IPS-15b (cell line): ENCODE measurements around the gene ZNF280C.

Experiments used
- H3K27me3 ChIP-seq: one replicate; pipeline ENCODE4 v1.6.1; 2013; ENCODE audit warnings: low read length; ENCODE audit not compliant: control insufficient read depth, insufficient read depth
- H3K36me3 ChIP-seq: one replicate; pipeline ENCODE4 v1.6.1; 2013; ENCODE audit warnings: low read length; ENCODE audit not compliant: control insufficient read depth, insufficient read depth
- H3K4me1 ChIP-seq: one replicate; pipeline ENCODE4 v1.6.1; 2013; ENCODE audit warnings: mild to moderate bottlenecking, low read length; ENCODE audit not compliant: control insufficient read depth, insufficient read depth
- H3K4me3 ChIP-seq: one replicate; pipeline ENCODE4 v1.5.1; 2013; ENCODE audit warnings: low read depth, low read length
- H3K9ac ChIP-seq: one replicate; pipeline ENCODE4 v1.6.1; 2013; ENCODE audit warnings: low read depth, mild to moderate bottlenecking, low read length
- H3K9me3 ChIP-seq: one replicate; pipeline ENCODE4 v1.6.1; 2013; ENCODE audit warnings: mild to moderate bottlenecking, low read length; ENCODE audit not compliant: control insufficient read depth, insufficient read depth

Gene ZNF280C

GRCh38 chrX:130204647-130205046, 64.1 kb downstream of the ZNF280C start:
- Histone ChIP-seq H3K9me3 (no peaks in the 10 kb centered on the region), H3K27me3 (no peaks in the 10 kb centered on the region), H3K4me3 (no peak overlapping the region), H3K36me3 (peaks cover 6% of the 10 kb centered on the region), H3K9ac (no peak overlapping the region), H3K4me1 (no peaks in the 10 kb centered on the region)

DNA sequence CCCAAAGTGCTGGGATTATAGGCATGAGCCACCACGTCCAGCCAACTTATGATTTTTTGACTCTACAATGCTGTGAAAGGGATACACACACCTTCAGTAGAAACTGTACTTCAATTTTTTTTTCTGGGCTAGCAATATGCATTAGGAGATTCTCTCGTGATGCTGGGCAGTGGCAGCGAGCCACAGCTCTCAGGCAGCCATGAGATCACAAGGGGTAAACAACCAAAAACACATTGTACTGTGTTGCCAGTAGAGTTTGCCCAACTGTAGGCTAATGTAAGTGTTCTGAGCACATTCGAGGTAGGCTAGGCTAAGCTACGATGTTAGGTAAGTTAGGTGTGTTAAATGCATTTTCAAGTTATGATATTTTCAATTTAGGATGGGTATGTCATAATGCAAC, 71.2 kb downstream of the ZNF280C start:
- H3K27me3 ChIP-seq = no peaks in the 10 kb centered on the region
- no peak overlapping the region for H3K4me3 ChIP-seq
- H3K36me3 ChIP-seq = no peaks in the 10 kb centered on the region
- no peak overlapping the region for H3K9ac ChIP-seq
- no peaks in the 10 kb centered on the region for H3K9me3 ChIP-seq
- H3K4me1 ChIP-seq = no peaks in the 10 kb centered on the region

DNA sequence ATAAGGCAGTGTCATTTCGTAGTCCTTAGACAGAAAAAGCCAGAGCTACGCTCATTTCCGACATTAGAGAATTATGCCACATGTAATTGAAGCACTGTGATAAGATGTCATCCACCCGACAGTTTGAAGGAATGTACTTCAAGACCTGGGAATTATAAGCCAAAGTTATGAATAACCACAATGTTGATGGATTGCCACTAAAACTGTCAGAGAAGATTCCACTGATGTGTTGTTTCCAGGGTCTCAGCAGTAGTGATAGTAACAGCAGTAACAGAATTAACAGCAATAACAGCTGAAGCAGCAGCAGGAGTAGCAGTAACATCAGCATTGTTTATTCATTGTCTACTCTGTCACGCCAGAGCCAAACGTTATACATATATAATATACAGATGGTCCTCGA, 72.2 kb downstream of the ZNF280C start:
- no peaks in the 10 kb centered on the region for H3K27me3 ChIP-seq
- no peak overlapping the region for H3K9ac ChIP-seq
- H3K4me1 ChIP-seq = no peaks in the 10 kb centered on the region
- no peaks in the 10 kb centered on the region for H3K9me3 ChIP-seq
- H3K36me3 ChIP-seq = no peaks in the 10 kb centered on the region
- no peak overlapping the region for H3K4me3 ChIP-seq

GRCh38 chrX:130190801-130191200, 77.9 kb downstream of the ZNF280C start:
- H3K9me3 ChIP-seq = no peaks in the 10 kb centered on the region
- no peaks in the 10 kb centered on the region for H3K36me3 ChIP-seq

DNA sequence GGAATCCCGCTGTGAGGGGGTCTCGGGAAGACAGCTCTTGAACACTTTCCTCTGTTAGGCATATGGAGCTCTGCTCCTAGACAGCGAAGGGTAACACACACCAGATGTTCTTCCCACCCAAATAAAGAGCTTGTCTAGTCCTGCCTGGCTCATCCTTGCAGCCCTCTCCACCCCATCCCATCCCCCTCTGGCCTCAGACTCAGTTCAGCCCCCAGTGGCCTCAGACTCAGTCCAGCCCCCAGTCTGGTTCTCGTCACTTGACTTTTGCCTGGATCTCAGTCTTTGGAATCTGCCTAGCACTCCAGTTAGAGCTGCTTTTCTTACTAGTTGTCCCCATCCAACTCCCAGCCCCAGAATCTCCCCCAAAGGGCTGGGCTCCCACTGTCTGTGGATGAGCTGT, 82.0 kb downstream of the ZNF280C start:
- no peak overlapping the region for H3K4me3 ChIP-seq
- no peak overlapping the region for H3K9ac ChIP-seq
- H3K9me3 ChIP-seq = no peaks in the 10 kb centered on the region
- H3K4me1 ChIP-seq = no peaks in the 10 kb centered on the region
- H3K27me3 ChIP-seq = peaks cover 2% of the 10 kb centered on the region
- H3K36me3 ChIP-seq = no peaks in the 10 kb centered on the region

More at GRCh38 chrX:130190801-130191200, 77.9 kb downstream of the ZNF280C start:
- H3K9ac ChIP-seq = no peak overlapping the region
- no peaks in the 10 kb centered on the region for H3K27me3 ChIP-seq
- H3K4me3 ChIP-seq = no peak overlapping the region
- no peaks in the 10 kb centered on the region for H3K4me1 ChIP-seq

GRCh38 chrX:130184857-130185256, 83.8 kb downstream of the ZNF280C start:
- H3K4me1 ChIP-seq = no peaks in the 10 kb centered on the region
- no peaks in the 10 kb centered on the region for H3K9me3 ChIP-seq
- H3K9ac ChIP-seq = no peak overlapping the region
- no peak overlapping the region for H3K4me3 ChIP-seq
- H3K27me3 ChIP-seq = peaks cover 2% of the 10 kb centered on the region
- no peaks in the 10 kb centered on the region for H3K36me3 ChIP-seq

DNA sequence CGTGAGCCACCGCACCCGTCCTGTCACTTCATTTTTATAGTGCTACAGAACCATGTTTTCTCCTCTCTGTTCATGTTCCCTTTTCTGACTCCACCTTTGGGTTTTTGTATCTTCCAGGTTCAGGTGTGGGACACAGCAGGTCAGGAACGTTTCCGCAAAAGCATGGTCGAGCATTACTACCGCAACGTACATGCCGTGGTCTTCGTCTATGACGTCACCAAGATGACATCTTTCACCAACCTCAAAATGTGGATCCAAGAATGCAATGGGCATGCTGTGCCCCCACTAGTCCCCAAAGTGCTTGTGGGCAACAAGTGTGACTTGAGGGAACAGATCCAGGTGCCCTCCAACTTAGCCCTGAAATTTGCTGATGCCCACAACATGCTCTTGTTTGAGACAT, 84.5 kb downstream of the ZNF280C start:
- no peak overlapping the region for H3K9ac ChIP-seq
- no peaks in the 10 kb centered on the region for H3K4me1 ChIP-seq
- no peak overlapping the region for H3K4me3 ChIP-seq
- H3K9me3 ChIP-seq = no peaks in the 10 kb centered on the region
- peaks cover 2% of the 10 kb centered on the region for H3K27me3 ChIP-seq
- H3K36me3 ChIP-seq = no peaks in the 10 kb centered on the region

DNA sequence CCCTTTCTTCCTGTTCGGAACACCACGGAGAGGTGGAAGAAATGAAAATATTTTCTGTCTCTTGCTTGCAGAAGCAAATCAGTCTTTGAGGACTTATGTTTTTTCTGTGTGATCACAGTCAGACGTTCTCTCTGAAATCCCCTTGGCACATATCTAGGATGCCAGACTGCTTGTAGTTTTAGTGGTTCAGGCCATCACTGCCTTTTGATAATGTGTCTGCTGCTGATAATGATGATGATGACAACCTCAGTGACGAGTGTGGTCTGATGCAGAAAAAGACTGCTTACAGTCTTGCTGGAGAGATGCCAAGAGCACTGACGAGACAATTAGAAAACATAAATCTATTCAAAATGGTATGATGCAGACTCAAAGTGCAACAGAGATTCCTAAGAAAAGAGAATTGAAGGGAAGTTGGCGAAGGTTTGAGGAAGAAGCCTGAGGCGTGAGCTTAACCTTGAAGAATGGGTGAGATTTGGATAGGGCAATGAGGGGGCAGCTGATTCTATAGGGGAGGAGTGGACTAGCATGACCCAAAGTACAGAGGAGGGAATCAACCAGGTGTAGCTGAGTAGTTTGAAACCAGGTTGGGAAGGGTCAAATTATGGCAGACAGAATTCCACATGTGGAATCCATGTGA, 89.0 kb downstream of the ZNF280C start:
- Histone ChIP-seq H3K9me3 (no peaks in the 10 kb centered on the region), H3K4me1 (no peaks in the 10 kb centered on the region), H3K27me3 (peaks cover 12% of the 10 kb centered on the region), H3K9ac (no peak overlapping the region), H3K4me3 (no peak overlapping the region), H3K36me3 (no peaks in the 10 kb centered on the region)

- no peaks in the 10 kb centered on the region for H3K36me3 ChIP-seq
- H3K4me3 ChIP-seq = no peak overlapping the region
- H3K9ac ChIP-seq = no peak overlapping the region
- H3K27me3 ChIP-seq = peaks cover 16% of the 10 kb centered on the region
- no peaks in the 10 kb centered on the region for H3K4me1 ChIP-seq
- no peaks in the 10 kb centered on the region for H3K9me3 ChIP-seq
Measured at GRCh38 chrX:130179170-130179569, 89.5 kb downstream of the ZNF280C start.

- Histone ChIP-seq H3K9ac (no peak overlapping the region), H3K36me3 (no peaks in the 10 kb centered on the region), H3K4me1 (peaks cover 5% of the 10 kb centered on the region), H3K27me3 (peaks cover 38% of the 10 kb centered on the region), H3K4me3 (no peak overlapping the region), H3K9me3 (no peaks in the 10 kb centered on the region)
Measured at GRCh38 chrX:130176942-130177341, 91.8 kb downstream of the ZNF280C start.

- no peaks in the 10 kb centered on the region for H3K36me3 ChIP-seq
- H3K9me3 ChIP-seq = no peaks in the 10 kb centered on the region
- H3K4me1 ChIP-seq = peaks cover 5% of the 10 kb centered on the region
- peaks cover 43% of the 10 kb centered on the region for H3K27me3 ChIP-seq
- no peak overlapping the region for H3K4me3 ChIP-seq
- H3K9ac ChIP-seq = no peak overlapping the region
Measured at GRCh38 chrX:130176354-130176776, 92.3 kb downstream of the ZNF280C start.

DNA sequence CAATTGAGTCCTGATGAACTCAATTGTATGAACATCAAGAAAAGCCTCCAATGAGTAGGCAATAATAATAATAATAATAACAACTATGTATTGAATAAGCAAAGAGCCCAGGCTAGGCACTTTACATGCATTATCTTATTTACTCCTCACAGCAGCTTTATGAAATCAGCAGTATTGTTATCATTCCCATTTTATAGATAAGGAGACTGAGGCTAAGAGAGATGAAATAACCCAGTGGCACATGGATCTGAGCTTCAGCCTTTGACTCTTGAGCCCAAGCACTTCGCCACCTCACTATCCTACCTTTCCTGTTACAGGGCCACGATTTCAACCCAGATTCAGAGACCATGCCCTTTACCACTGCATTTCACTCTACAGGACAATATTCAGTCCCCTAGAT, 93.8 kb downstream of the ZNF280C start:
- Histone ChIP-seq H3K9me3 (no peaks in the 10 kb centered on the region), H3K4me3 (no peak overlapping the region), H3K9ac (no peak overlapping the region), H3K4me1 (peaks cover 12% of the 10 kb centered on the region), H3K36me3 (no peaks in the 10 kb centered on the region), H3K27me3 (peaks cover 52% of the 10 kb centered on the region)
